H1 (cell line): ENCODE measurements around the gene RPTOR. TPM values are rescaled to one million over a fixed set of nuclear protein-coding genes. Genes with fewer than 3 reads are reported as not detected.

ENCODE experiments used
- ASH2L ChIP-seq: fragments of 200-600, 300-600 bp; sonication (generic); IDR thresholded peaks from one replicate; pipeline ENCODE4 v1.7.1; 2017; ENCODE audit warnings: low read length
- BRCA1 ChIP-seq: IDR thresholded peaks from 2 replicates; pipeline ENCODE4 v1.6.1; 2012; ENCODE audit warnings: low read depth, low read length, improper control_type of control experiment
- CHD1 ChIP-seq: IDR thresholded peaks from 2 replicates; pipeline ENCODE4 v1.6.1; 2012; ENCODE audit warnings: low read depth, low read length, improper control_type of control experiment
- FOSL1 ChIP-seq: IDR thresholded peaks from 2 replicates; pipeline ENCODE4 v1.6.1; 2011; ENCODE audit warnings: mild to moderate bottlenecking, low read depth, low read length, moderate library complexity; ENCODE audit not compliant: insufficient read depth
- HDAC6 ChIP-seq: IDR thresholded peaks from one replicate; pipeline ENCODE4 v1.7.1; 2012; ENCODE audit warnings: low read depth, mild to moderate bottlenecking, inconsistent platforms, low read length, moderate library complexity
- polyA plus RNA-seq, 7 experiments: library from polyadenylated mRNA; depleted of rRNA in 3 of 7; stranded (reverse) in 5 of 7; unstranded in 2 of 7; fragments of >200 nt in 5 of 7; fragments of 200-250 nt in 2 of 7; gene quantifications; 1 replicate in 5 of 7; 2 replicates in 1 of 7; 4 replicates in 1 of 7; pipeline versions ENCODE4 v1.2.1 to v1.2.3, GENCODE V29; 2011 to 2013; ENCODE audit warnings: missing spikeins in 2 of 7, mixed read lengths in 2 of 7
- total RNA-seq: library from RNA; stranded (reverse); fragmentation: NEBNext Ultra II Directional; extraction: Animal tissue kit (Norgen Biotek cat#: 25700); gene quantifications from 2 replicates; pipeline ENCODE4 v1.2.1, GENCODE V29; 2021

RPTOR gene
- total and polyA plus RNA-seq, 2 of the 8 experiments (the other 6 are each of a cell fraction or from before 2014, with no cell fraction given) = 6.9 to 28.7 TPM

- TF ChIP-seq FOSL1 (no peak), HDAC6 (no peak), CHD1 (no peak), ASH2L (no peak), BRCA1 (no peak)
- TF ChIP-seq, all 59 proteins: peak for 0
Observed at GRCh38 chr17:80726558-80727408, 182.1 kb downstream of the RPTOR start (continued).
